ENCODE results near the gene MYOG. TPM values are rescaled to one million over a fixed set of nuclear protein-coding genes. Genes with fewer than 3 reads are reported as not detected.
A peak's percentile ranks its signal among the peaks of the same experiment; 100 is the strongest.

The MYOG gene
- total and polyA plus RNA-seq, 12 donors = 0.11 TPM; not detected in 11

- H3K27ac ChIP-seq = no peak overlapping the region
- TF ChIP-seq CTCF (IDR thresholded peaks at IDR 0.05) (no peak), POLR2A (IDR thresholded peaks at IDR 0.05) (no peak)
- H3K4me3 ChIP-seq = no peak overlapping the region
- H3K27me3 ChIP-seq = peaks cover 4% of the 10 kb centered on the region
- intact Hi-C loops (cut with DNase I) = loop anchor here in 1 of 2 donors (5.0 kb wide), 1 partner anchor 182 kb away; no protein-coding TSS in a partner anchor
- H3K9me3 ChIP-seq (replicated peaks in 1 of 3) = no peaks in the 10 kb centered on the region
- no peaks in the 10 kb centered on the region for H3K36me3 ChIP-seq (replicated peaks in 1 of 2)
- WGBS, 4 donors = 83 to 91% (median 86%) methylated on average over 10 to 15 of the region's 15 CpGs
- peak in 1 of 7 donors; percentile 29 for DNase-seq
- H3K4me1 ChIP-seq (replicated peaks in 1 of 2) = no peaks in the 10 kb centered on the region
These were observed 50.5 kb downstream of the MYOG start for GRCh38 chr1:203035111-203036000.

- intact Hi-C loops (cut with DNase I) = loop anchor here in 1 of 2 donors (5.0 kb wide), 1 partner anchor 183 kb away; no protein-coding TSS in a partner anchor
- peak in 1 of 7 donors; percentile 41 for DNase-seq
- peaks cover 4% of the 10 kb centered on the region for H3K27me3 ChIP-seq
- TF ChIP-seq POLR2A (IDR thresholded peaks at IDR 0.05) = no peak
- TF ChIP-seq CTCF (IDR thresholded peaks at IDR 0.05) = no peak
- H3K4me1 ChIP-seq (replicated peaks in 1 of 2) = no peaks in the 10 kb centered on the region
- no peaks in the 10 kb centered on the region for H3K9me3 ChIP-seq (replicated peaks in 1 of 3)
- WGBS, 4 donors = 68 to 93% (median 83%) methylated on average over 10 of the region's 10 CpGs
- H3K4me3 ChIP-seq = no peak overlapping the region
- H3K27ac ChIP-seq = no peak overlapping the region
- H3K36me3 ChIP-seq (replicated peaks in 1 of 2) = no peaks in the 10 kb centered on the region
These were observed 51.2 kb downstream of the MYOG start for GRCh38 chr1:203034422-203035110.

GRCh38 chr1:203033917-203034316, 51.9 kb downstream of the MYOG start:
- H3K9me3 ChIP-seq (replicated peaks in 1 of 3) = no peaks in the 10 kb centered on the region

More at GRCh38 chr1:203033917-203034316, 51.9 kb downstream of the MYOG start:
- TF ChIP-seq POLR2A (IDR thresholded peaks at IDR 0.05) (no peak), CTCF (IDR thresholded peaks at IDR 0.05) (no peak)
- intact Hi-C loops (cut with DNase I) = no loop called here
- peak in 1 of 7 donors; percentile 20 for DNase-seq
- Histone ChIP-seq H3K27ac (no peak overlapping the region), H3K4me3 (no peak overlapping the region), H3K4me1 (replicated peaks in 1 of 2) (no peaks in the 10 kb centered on the region), H3K27me3 (peaks cover 4% of the 10 kb centered on the region), H3K36me3 (replicated peaks in 1 of 2) (no peaks in the 10 kb centered on the region)
- WGBS, 4 donors = 81 to 94% (median 84%) methylated on average over 2 of the region's 2 CpGs

All from adrenal gland (tissue), 12 donors.